NCI-H2081 (cell line): ENCODE measurements around the gene MYADML2.

Experiments
- DNase-seq, 2 experiments: peaks; one replicate each; lab custom pipeline; 2025; lab: John Stamatoyannopoulos, UW

Gene MYADML2

DNA sequence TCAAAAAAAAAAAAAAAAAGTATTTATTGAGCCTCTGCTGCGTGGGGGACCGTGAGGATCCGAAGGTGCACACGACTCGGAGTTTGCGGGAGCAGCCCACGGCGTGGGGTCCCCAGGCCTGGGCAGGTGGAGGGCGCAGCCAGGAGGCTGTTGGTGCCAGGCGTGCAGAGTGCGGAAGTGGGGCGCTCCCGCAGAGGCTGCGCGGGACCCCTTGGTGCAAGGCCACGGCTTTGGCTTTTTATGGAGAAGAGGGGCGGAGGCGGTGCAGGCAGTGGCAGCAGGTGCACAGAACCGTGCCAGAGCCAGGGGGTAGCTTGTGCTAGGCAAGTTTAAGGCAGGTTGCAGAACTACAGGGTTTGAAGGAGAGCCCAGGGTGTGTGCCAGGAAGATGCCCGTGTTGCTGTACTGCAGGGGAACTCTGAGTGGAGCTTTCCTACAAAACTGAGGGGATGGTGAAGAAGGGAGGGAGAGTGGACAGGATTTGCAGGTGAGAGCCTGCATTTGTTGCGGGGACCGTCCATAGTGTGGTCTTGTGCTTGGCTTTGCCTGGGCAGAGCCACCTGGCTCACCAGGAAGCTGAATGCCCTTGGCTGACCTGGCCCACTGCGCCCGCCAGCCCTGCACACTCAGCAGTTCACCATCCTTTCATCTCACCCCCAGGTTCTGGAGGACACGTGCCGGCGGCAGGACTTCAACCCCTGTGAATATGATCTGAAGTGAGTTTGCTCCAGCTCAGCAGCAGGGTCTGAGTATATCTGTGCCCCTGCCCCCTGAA lies 31.7 kb upstream of the MYADML2 start:
- peak in 1 of 2 experiments; percentile 33 for DNase-seq

DNA sequence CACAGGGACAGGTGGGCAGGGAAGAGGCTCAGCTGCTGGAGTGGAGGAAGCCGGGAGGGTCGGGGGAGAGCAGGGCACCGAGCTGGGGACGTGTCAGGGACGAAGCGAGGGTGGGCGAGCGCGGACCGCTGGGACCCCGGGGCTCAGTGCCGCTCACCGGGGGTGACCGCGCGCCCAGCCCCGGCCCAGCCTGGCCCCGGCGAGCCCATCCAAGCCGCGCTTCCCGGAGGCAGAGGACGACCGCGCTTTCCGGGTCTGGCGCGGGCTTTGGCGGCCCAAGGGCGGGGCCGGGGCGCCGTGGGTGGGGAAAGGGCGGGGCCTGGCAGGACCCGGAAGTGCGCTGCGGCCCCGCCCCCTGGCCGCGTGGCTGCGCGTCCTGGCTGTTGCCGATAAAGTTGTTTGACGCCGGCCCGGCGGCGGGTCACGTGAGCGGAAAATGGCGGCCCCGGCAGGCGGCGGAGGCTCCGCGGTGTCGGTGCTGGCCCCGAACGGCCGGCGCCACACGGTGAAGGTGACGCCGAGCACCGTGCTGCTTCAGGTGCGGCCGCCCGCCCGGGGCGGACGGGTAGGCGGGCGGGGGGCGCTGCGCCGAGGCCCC lies 30.3 kb upstream of the MYADML2 start, which contains the start of gene ASPSCR1:
ASPSCR1 (plus strand) TSS at position 419 of the 598 bp plus-strand sequence; CDS start at position 437, 18 bp downstream.
- DNase-seq, result peak; percentile 92 to 96

DNA sequence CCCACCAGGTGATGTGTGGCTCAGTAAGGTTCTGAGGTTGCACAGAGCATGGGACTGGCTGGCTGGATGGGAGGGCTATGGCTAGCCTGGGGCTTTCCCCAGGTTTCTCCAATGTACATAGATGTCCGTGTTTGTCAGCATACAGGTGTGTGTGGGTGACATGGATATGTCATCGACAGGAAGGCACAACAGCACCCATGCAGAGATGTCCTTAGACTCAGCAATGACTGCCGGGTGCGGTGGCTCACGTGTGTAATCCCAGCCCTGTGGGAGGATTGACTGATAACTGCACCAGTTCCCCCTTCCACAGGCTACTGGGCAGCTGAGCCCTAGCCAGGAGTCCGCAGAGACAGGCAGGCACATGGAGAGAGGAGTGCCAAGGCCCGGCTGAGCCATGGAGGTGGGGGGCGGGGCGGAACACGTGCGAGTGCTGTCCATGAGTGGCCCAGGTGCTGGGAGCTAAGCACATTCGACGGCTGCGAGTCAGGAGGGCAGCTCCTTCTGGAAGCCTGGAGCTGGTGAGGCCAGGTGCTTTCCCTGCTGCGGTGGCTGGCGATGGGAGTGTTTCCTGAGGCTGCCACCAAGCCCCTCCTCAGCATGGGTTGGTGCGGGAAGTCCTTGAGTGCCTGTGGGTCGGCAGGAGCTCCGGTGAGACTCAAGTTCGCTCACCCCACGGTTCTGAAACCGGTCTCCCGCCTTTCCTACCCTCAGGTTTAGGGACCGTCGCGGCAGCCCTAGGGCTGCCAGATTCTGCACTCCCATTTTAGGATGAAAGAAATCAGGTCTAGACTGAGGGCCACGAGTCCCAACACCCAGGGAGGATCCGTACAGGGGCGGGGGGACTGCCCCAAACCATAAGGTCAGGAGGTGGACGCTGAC lies 29.5 kb upstream of the MYADML2 start:
- peak in 1 of 2 experiments; percentile 64 for DNase-seq

DNA sequence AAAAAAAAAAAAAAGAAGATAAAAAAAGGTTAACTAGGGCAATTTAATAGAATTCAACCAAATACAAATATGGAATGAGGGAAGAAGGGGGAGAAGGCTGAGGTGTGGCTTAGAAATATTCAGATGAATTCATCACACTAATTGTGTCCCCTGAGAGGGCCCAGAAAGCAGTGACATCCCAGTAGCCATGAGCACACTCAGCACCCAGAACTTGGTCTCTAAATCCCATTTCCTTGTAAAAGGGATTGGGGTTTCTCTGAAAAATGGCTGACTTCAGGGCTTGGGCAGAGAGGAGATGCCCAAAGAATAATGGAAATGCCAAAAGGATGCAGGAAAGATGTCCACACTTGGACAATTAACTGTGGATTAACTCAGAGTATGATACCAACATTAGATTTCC lies 26.4 kb upstream of the MYADML2 start:
- DNase-seq, result no peak

DNA sequence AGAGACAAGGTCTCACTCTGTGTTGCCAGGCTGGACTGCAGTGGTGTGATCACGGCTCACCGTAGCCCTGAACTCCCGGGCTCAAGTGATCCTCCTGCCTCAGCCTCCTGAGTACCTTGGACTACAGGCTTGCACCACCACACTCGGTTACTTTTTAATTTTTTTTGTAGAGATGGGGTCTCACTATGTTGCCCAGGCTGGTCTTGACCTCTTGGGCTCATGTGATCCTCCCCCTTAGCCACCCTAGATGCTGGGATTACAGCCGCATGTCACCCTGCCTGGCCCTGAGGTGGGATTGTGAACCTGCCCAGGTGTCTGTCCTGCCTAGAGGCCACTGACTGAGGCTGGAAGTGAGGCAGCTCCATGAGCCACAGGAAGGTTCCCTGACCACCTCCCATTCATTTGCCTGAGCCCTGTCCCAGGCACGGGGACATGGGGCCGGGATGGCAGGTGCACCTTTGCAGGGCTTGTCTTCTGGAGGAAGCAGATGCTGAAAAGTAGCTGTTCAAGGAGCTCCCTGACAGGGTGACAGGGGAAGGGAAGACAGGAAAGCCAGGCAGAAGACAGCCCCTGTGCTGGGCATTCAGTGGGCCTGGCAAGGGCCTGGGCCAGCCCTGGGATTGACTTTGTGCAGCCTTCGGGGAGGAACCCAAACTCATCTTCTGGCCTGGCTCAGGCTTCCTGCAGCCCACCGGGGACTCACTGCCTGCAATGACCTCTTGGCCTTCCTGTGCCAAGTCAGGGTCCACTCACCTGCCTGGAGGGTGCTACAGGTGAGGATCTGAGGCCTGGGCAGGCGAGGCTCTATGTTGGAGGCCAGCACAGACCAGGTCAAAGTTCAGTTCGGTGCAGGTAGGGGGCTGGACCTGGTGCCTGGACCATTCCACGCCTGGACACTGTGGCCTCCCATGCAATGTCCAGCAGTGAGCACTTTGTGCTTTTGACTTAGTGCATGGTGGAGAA lies 22.1 kb upstream of the MYADML2 start:
- DNase-seq, result no peak

DNA sequence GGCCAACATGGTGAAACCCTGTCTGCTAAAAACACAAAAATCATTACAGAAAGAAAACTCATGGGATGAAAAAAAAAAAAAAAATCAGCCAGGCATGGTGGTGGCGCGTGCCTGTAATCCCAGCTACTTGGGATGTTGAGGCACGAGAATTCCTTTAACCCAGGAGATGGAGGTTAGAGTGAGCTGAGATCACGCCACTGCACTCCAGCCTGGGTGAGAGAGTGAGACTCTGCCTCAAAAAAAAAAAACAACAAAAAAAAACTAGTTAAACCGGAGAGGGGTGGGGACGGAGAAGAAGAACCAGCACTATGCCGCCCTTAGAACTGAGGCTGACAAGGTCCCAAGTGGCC lies 21.3 kb upstream of the MYADML2 start:
- no peak for DNase-seq

DNA sequence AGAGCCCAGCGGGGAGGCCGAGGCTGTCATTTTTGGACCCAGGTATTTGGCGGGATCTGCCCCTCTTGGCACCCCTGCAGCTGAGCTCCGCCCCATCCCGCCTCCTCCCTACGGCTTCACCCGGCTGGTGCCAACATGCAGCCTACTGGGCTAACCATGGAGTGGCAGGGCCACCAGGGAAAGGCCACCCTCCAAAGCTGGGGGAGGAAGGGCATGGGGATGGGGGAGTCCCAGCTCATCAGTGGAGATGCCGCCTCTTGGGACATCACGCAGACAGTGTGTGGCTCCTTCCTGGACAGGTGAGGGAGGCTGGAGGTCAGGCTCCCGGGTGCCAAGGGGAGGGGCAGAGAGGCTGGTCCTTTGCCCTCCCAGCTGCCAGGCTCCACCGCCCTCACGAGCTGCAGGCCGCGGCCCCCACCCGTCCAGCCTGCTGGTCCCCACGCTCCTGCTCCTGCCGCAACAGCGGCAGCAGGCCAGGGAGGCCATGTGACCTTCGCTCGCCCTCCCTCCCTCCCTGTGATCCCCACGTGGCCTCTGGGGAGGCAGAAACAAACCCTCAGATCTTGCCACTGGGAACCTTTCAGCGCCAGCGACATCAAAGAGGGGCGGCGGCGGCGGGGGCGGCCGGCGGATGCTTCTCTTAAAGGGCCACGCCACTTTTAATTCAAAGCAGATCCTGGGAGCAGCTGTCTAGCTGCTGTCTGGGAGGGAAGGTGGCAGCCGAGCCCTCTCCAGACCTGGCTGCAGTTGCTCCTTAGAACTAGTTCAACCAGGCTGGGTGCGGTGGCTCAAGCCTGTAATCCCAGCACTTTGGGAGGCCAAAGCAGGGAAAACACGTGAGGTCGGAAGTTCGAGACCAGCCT lies 20.7 kb upstream of the MYADML2 start:
- DNase-seq, result no peak

DNA sequence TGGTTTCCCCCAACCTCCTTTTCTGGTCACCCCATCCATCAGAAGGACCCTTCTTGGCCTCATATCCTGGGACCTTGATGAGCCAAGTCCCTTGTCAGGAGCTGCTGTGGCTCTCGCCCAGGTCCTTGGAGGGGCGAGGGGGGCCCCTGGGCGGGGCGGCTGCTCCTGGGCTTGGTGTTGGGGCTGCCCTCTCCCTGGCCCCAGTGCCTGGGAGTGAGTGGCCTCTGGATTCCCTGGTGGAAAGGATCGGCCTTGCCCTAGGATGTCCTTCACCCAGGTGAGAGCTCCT lies 20.2 kb upstream of the MYADML2 start:
- no peak for DNase-seq

DNA sequence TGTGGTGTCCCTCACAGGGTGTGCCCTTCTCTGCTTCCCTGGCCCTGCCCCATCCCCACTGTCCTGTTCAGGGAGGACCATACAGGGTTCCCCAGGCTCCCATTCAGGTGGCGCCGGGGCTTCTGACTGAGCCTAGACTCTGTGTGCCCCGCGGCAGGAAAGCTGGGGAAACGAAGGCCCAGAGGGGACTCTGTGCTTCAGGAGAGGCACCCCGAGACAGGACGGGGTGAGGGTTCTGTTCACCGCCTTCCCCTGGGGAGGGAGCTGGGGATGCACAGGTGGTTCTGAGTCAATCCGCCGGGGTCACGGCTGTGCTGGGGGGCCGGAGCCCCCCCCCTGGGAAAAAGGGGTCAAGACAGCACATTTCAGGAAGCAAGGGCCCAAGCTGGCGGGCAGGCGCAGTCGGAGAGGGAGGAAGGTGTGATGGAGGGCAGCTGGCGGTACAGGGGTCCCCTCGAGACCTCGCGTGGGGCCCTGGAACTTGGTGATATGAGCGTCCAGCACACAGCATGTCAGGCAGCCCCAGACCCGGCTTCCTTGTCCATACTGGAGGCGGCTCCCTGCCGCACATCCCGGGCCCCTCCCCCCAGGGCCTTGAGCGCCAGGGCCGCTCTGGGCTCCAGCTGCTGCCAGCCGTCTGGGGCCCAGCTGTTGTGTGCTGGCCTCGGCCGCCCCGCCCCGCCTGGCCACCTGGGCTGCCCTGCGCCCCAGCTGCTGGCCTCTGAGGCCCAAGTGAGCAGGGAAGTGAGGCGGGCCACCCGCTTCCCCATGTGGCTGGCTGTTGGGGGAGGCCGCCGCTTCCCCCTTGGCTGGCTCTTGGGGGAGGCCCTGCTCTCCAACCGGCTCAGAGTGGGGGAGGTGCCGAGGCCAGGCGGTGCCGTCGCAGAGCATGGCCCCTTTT lies 19.6 kb upstream of the MYADML2 start:
- no peak for DNase-seq

DNA sequence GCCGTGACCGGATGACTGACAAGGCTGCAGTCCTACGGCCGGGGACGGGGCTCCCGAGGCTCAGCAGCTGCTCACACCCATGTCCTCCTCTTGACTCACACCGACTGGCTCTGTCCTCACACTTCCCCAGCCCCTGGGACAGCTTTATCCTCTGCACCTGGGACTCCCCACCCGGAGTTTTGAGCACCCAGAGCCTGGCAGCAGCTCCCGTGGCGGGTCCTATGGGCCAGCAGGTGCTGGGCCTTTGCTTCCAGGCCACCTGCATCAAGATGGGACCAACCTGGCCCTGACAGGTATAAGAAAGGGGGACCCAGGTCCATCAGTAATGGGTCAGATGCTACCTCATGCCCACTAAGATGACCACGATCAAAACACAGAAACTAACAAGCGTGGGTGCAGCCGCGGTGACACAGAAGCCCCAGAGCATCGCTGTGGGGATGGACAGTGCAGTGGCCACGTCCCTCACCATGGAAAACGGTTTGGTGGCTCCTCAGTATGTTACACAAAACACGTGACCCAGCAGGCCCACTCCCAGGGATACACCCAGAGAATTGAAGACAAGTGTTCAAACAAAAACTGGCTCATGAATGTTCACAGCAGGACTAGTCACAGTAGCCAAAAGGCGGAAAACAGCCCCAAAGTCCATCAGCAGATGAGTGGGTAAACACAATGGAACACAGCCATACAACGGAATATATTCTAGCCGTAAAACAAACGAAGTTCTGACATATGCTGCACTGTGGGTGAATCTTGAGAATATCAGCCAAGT lies 17.2 kb upstream of the MYADML2 start:
- DNase-seq, result no peak

DNA sequence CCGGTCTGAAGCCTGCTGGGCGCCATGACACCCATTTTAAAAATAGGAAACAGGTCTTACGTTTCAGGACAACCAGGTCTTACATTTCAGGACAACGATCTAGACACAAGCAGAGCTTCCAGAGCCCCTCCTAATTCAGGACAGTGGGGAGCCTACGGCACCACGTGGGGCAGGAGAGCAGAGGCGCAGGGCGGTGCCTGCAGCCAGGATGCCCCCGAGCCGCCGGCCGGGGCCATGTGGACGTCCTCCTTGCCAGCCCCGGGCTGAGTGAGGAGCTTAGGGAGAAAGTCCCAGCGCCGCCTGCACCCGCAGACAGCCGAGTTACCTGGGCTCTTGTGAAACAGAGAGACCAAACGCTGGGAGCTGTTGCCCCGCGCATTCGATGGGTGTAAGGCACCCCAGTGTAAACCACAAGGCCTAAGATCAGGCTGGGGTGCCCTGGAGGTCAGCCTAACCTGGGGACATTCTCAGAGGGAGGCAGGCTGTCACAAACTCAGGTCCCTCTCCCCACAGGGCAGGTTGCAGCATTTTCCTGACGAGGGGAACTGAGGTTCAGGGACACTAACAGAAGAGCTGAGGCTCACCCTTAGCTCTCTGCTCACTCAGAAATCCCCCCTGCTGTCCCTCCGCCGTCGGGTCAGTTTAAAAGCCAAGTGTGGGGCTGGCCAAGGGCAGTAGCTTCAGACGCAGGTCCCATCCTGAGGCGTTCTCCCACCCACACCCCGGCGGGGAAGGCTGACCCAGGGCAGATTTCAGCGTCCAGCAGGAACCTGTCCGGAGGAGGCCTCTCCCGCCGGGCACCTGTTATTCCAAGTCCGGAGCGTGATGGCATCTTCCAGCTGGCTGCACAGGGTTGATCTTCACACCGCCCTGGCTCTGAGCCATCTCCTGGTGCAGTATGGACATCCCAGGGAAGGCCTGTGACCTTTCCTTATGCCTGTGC lies 15.7 kb upstream of the MYADML2 start:
- DNase-seq, result no peak

DNA sequence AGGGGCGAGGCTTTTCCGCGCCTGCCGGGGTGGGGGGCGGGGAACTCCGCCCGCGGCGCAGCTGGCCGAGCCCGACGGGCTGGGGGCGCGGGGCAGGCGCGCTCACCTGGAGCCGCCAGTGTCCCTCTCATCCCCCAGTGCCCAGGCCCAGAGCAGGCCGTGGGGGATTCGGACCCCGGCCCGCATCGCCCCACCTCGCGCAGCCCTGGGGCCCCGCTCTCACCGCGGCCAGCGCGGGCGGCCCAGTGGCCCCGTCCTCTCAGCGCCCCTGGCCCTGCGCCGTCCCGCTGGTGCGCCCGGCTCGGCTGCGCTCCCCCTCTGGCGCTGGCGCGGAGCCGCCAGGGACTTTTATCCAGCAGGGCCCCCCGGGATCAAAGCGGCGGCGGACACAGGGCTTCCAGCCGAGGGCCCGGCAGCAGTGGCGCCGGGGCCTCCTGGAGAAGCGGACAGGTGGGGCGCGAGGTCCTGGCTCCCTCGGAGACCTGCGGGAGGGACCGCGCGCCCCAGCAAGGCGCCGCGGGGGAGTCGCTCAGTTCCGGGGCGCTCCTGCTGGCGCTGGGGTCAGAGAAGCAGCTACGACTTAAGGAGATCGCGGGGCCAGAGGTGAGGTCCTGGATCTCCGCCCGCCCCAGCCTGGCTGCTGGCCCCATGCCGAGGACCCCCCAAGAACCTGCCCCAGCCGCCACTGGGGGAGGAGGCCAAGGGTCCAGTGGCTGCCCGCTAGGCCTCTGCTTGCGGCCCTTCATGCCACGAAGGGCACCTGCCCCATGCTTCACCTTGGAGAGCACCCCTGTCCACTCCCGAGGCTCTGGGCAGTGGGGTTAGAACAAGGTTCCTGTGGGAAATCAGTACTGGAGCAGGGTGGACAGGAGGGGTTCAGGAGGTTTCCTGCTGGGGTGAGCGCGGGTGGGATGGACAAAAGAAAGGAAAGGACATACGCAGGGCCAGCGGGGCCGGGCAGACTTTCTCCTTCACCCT lies 14.8 kb upstream of the MYADML2 start:
- no peak for DNase-seq

DNA sequence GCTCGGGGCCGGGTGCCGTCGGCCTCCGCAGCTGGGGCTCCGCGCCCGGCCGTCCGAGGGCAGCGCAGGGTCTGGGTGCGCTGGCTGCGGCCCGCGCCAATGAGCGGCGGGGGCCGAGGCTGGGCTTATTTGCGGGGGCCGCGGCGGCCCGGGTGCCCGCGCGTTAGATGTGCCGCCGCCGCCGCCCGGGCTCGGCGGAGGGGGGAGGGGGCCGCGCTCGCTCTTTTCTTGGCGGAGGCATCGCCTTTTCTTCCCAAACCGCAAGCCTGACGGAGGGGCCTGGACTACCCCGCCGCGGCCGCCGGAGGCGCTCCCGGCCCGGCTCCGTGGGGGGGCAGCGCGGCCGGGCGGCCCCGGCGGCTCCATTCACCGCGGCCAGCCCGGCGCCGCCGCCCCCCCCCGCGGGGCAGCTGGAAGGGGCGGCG lies 14.1 kb upstream of the MYADML2 start, which contains the start of gene NOTUM:
NOTUM (minus strand) TSS at position 101 of the 425 bp plus-strand sequence. CDS start 278 bp downstream, outside the sequence.
- DNase-seq, result peak in 1 of 2 experiments; percentile 28

DNA sequence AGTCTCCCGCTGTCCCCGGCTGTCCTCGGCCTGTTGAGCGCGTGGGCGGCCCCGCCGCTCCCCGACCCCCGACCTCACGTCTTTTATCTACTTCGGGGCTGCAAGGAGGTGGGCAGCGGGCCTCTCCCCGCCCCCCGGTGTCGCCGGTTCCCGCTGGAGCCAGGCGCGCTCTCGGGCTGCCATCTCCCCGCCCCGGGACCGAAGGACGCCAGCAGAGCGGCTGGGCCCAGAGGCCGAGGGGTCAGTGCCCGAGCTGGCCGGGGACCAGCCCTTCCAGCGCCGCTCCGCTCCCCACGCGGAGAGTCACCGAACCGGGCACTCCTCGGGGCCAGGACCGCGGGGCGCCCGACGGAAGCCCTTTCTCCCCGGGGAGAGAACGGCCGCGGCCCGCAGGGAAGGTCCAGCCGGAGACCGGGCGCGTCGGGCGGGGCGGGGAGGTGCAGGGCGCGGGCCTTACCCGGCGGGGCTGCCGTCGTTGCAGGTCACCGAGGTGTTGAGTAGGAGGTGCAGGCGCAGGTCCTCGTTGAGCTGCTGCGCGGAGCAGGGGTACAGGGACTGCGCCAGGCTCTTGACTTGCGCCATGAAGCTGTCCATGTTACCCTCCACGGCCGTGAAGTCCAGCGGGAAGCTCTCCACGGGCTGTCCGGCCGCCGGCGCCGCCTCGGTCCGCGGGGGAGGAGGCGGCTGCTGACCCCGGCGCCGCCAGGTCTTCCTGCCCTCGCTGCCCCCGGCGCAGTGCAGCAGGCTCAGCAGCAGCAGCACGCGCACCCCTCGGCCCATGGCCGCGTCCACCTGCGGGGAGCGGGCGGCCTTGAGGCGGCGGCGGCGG lies 13.3 kb upstream of the MYADML2 start:
- DNase-seq, result no peak

DNA sequence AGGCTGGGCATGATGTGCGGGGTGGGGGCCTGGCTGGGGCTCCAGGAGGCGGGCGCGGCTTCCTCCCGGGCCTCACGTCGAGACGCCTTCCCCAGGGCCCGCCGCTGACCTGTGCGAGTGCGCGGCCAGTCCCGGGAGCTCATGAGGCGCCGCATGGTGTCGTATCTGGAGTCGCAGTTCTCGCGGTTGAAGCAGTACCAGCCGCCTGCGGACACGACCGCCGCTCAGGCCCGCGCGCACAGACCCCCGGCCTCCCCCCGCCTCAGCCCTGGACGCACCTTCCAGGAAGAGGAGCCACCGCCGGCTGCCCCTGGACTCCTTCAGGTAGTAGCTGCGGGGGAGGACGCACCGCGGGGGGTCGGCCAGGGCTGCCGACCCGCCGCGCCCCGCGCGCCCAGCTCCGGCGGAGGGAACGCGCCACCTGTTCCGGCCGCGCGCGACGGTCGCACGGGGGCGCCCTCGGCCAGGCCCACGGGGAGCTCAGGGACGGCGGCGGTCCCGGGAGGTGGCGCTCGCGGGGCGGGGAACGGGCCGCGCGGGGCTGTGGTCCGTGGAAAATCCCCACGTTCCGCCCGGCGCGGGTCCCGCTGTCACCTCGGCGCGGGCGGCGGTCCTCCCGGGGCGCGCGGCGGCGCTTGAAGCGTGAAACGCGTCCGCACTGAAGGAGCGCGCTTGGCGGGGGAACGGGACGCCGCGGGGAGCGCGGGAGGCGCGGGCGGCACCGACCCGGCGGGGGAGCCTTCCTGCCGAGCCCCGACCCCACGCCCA lies 12.5 kb upstream of the MYADML2 start:
- DNase-seq, result peak; percentile 50 to 52
